Measurements from ENCODE around the gene VWA3B. TPM values are rescaled to one million over a fixed set of nuclear protein-coding genes. Genes with fewer than 3 reads are reported as not detected.

VWA3B gene
- total RNA-seq, 1 experiment from 2014 or later, result not detected

DNA sequence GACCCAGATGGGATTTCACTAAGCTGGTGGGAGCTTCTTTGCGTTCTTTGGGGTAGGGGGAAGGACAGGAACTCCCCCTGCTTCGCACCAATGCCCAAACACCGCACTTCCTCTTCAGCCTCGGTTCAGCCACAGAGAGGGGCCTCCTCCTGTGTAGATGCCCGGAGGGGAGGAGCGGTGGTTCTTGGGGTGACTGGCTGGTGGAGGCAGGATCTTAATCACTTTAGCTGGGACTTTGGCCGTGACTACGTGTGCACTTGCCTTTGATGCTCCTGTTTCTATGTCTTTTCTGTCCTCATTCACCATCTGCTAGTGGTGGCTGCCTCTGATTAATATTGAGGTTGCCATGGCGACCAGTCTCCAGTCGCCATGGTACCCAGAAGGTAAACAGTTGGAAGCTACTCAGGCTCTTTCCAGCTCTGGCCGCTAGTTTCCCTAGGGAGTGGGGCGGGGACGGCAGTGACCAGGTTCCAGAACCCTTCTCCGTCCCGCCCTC, 261.1 kb downstream of the VWA3B start:
- no peak for TF ChIP-seq CTCF (conservative IDR thresholded peaks at IDR 0.05; ENCODE audit: low read depth, low read length)
- no peak for TF ChIP-seq EZH2 (IDR thresholded peaks at IDR 0.05; ENCODE audit: borderline replicate concordance, low read depth, low read length, poor library complexity, severe bottlenecking)
- DNase-seq (ENCODE audit: low spot score), result no peak
- Histone ChIP-seq H3K36me3 (ENCODE audit: insufficient read depth, low read length, poor library complexity, severe bottlenecking) (no peaks in the 10 kb centered on the region), H3K9me3 (ENCODE audit: low read depth, low read length, poor library complexity, severe bottlenecking) (no peaks in the 10 kb centered on the region), H3K4me3 (ENCODE audit: low read depth, low read length, poor library complexity, severe bottlenecking) (no peak overlapping the region), H3K27ac (ENCODE audit: low read depth, low read length, poor library complexity, severe bottlenecking) (no peak overlapping the region), H3K27me3 (replicated peaks; ENCODE audit: insufficient read depth, low read depth, low read length, poor library complexity) (peaks cover 87% of the 10 kb centered on the region), H3K4me1 (ENCODE audit: insufficient read depth, low read length, poor library complexity, severe bottlenecking) (no peaks in the 10 kb centered on the region)
- POLR2A ChIA-PET (ENCODE audit: low non-redundant PET), result no interaction called here
- no TSS peak for BruUV-seq (replicated peaks)
- CTCF ChIA-PET, result no interaction called here
- intact Hi-C loops (cut with micrococcal nuclease; ENCODE audit: unreplicated experiment), result no loop called here

DNA sequence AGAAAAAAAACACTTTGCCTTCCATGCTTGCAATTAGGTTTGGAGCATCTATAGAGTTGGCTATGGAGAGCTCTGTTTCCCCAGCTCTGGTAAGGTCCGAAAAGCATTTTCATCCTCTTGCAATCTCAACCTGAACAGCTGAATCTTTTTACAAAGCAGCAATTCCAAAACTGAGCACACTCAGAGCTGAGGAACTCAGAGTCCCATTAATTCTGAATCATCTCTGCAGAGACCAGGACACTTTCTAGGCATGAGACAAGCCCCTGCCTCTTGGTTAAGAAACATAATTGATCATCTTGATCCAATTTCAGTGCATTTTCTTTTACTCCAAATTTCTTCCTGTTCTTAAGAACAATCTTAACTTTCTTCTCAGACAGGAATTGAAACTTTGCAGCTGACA, 263.4 kb downstream of the VWA3B start:
- Histone ChIP-seq H3K27me3 (replicated peaks; ENCODE audit: insufficient read depth, low read depth, low read length, poor library complexity) (peaks cover 64% of the 10 kb centered on the region), H3K4me3 (ENCODE audit: low read depth, low read length, poor library complexity, severe bottlenecking) (no peak overlapping the region), H3K4me1 (ENCODE audit: insufficient read depth, low read length, poor library complexity, severe bottlenecking) (no peaks in the 10 kb centered on the region), H3K27ac (ENCODE audit: low read depth, low read length, poor library complexity, severe bottlenecking) (no peak overlapping the region), H3K36me3 (ENCODE audit: insufficient read depth, low read length, poor library complexity, severe bottlenecking) (no peaks in the 10 kb centered on the region), H3K9me3 (ENCODE audit: low read depth, low read length, poor library complexity, severe bottlenecking) (no peaks in the 10 kb centered on the region)
- TF ChIP-seq EZH2 (IDR thresholded peaks at IDR 0.05; ENCODE audit: borderline replicate concordance, low read depth, low read length, poor library complexity, severe bottlenecking) (no peak), CTCF (conservative IDR thresholded peaks at IDR 0.05; ENCODE audit: low read depth, low read length) (no peak)
- POLR2A ChIA-PET (ENCODE audit: low non-redundant PET), result no interaction called here
- intact Hi-C loops (cut with micrococcal nuclease; ENCODE audit: unreplicated experiment), result no loop called here
- no peak for DNase-seq (ENCODE audit: low spot score)
- CTCF ChIA-PET, result no interaction called here
- no TSS peak for BruUV-seq (replicated peaks)

DNA sequence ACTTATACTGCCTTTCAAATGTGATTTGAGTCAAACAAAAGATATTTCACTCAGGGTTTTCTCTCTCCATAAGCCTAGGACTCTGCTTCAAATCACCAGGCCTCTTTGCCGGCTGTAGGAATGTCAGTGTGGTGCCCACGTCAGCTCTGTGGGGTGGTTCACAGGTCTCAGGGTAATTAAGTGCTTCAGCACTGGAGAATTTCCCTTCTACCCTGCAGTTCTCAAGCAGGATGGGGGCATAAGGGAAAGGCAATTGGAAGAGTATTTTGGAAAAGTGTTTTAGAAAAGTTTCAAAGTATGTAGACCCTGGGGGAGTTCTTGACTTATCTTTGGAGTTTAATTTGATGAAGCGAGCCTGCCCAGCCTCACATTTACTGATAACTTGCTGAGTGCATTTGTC, 268.9 kb downstream of the VWA3B start:
- POLR2A ChIA-PET (ENCODE audit: low non-redundant PET), result no interaction called here
- DNase-seq (ENCODE audit: low spot score), result no peak
- H3K9me3 ChIP-seq (ENCODE audit: low read depth, low read length, poor library complexity, severe bottlenecking), result no peaks in the 10 kb centered on the region
- CTCF ChIA-PET, result no interaction called here
- intact Hi-C loops (cut with micrococcal nuclease; ENCODE audit: unreplicated experiment), result no loop called here
- no TSS peak for BruUV-seq (replicated peaks)
- H3K36me3 ChIP-seq (ENCODE audit: insufficient read depth, low read length, poor library complexity, severe bottlenecking), result no peaks in the 10 kb centered on the region
- no peak overlapping the region for H3K27ac ChIP-seq (ENCODE audit: low read depth, low read length, poor library complexity, severe bottlenecking)
- H3K4me1 ChIP-seq (ENCODE audit: insufficient read depth, low read length, poor library complexity, severe bottlenecking), result no peaks in the 10 kb centered on the region
- peaks cover 34% of the 10 kb centered on the region for H3K27me3 ChIP-seq (replicated peaks; ENCODE audit: insufficient read depth, low read depth, low read length, poor library complexity)
- H3K4me3 ChIP-seq (ENCODE audit: low read depth, low read length, poor library complexity, severe bottlenecking), result no peak overlapping the region
- no peak for TF ChIP-seq EZH2 (IDR thresholded peaks at IDR 0.05; ENCODE audit: borderline replicate concordance, low read depth, low read length, poor library complexity, severe bottlenecking)
- TF ChIP-seq CTCF (conservative IDR thresholded peaks at IDR 0.05; ENCODE audit: low read depth, low read length), result no peak

All from A673 (cell line).